ENCODE data around the gene ITGB1.

DNA sequence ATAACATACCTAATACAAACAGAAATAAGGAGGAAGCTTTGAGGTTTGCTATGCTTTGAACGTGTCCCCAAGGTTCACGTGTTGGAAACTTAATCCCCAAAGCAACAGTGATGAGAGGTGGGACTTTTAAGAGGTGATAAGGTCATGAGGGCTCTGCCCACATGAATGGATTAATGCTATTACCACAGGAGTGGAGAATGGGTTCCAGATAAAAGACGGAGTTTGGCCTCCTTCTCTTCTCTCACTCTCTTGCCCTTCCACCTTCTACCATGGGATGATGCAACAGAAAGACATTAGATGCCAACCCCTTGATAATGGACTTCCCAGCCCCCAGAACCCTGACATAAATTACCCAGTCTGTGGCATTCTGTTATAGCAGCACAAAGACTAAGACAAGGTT is 9.6 kb downstream of the ITGB1 start:
- no peak for TF ChIP-seq POLR2AphosphoS5 (IDR thresholded peaks at IDR 0.05; ENCODE audit: insufficient read depth in 1 of 2, low read depth in 1 of 2)
- TF ChIP-seq, protein P1, sequence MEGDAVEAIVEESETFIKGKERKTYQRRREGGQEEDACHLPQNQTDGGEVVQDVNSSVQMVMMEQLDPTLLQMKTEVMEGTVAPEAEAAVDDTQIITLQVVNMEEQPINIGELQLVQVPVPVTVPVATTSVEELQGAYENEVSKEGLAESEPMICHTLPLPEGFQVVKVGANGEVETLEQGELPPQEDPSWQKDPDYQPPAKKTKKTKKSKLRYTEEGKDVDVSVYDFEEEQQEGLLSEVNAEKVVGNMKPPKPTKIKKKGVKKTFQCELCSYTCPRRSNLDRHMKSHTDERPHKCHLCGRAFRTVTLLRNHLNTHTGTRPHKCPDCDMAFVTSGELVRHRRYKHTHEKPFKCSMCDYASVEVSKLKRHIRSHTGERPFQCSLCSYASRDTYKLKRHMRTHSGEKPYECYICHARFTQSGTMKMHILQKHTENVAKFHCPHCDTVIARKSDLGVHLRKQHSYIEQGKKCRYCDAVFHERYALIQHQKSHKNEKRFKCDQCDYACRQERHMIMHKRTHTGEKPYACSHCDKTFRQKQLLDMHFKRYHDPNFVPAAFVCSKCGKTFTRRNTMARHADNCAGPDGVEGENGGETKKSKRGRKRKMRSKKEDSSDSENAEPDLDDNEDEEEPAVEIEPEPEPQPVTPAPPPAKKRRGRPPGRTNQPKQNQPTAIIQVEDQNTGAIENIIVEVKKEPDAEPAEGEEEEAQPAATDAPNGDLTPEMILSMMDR (IDR thresholded peaks at IDR 0.05) = no peak
- no peak for TF ChIP-seq POLR2A (IDR thresholded peaks at IDR 0.05)
